K562 (cell line): Measurements from ENCODE around the gene PDE1A. TPM values are rescaled to one million over a fixed set of nuclear protein-coding genes. Genes with fewer than 3 reads are reported as not detected.
A peak's percentile ranks its signal among the peaks of the same experiment; 100 is the strongest.

Experiments used
- ATAC-seq: fragments of 200-7000 bp; cut with Tn5 transposase; 3 replicates; pipeline ENCODE4 v1.9.1; 2020; ENCODE audit warnings: moderate library complexity
- BruUV-seq: library from RNA; stranded (reverse); fragments of 400-500 nt; replicated peaks from 2 replicates; lab custom pipeline; 2021; lab: Mats Ljungman, UMichigan
- CTCF ChIA-PET: fragments of 300-600 bp; formaldehyde crosslinking; extraction: SDS; loops from one replicate; lab custom pipeline; 2021; ENCODE audit warnings: low intra/inter-chr PET ratio; lab: Yijun Ruan, JAX
- POLR2A ChIA-PET: fragments of 300-600, 350-650 bp; sonication (Branson Sonifier 250); formaldehyde crosslinking; extraction: SDS; loops from one replicate; lab custom pipeline; 2021; ENCODE audit warnings: antibody characterized with exemption, inconsistent platforms; lab: Yijun Ruan, JAX
- DNase-seq, 4 experiments: peaks; one replicate each; pipeline versions ENCODE4 v3.0.0 to v3.0.0-alpha.2; 2011 to 2018; ENCODE audit warnings: low spot score in 3 of 4, mixed read lengths in 3 of 4; ENCODE audit errors: extremely low read depth in 1 of 4
- FAIRE-seq: peaks from 2 replicates; lab custom pipeline; 2011; peaks lifted over from hg19 to GRCh38; lab: Jason Lieb, UNC
- H2AFZ ChIP-seq: 2 replicates; pipeline ENCODE4 v1.6.0; 2011; ENCODE audit warnings: low read depth, low read length, control low read depth, inconsistent platforms
- H3K27ac ChIP-seq: fragments of 200-600 bp; 3 replicates; pipeline ENCODE4 v1.8.0; 2011; ENCODE audit warnings: low read depth, mild to moderate bottlenecking, control low read depth, inconsistent platforms, low read length, moderate library complexity, mixed read lengths; ENCODE audit errors: extremely low read depth
- H3K27me3 ChIP-seq, 2 experiments: fragments of 300-600 bp in 1 of 2; 2 replicates in 1 of 2; 3 replicates in 1 of 2; pipeline versions ENCODE4 v1.6.0 to v1.8.0; 2011; ENCODE audit warnings: inconsistent platforms in 2 of 2, low read length in 2 of 2, mild to moderate bottlenecking in 1 of 2, mixed read lengths in 1 of 2, moderate library complexity in 1 of 2; ENCODE audit not compliant: control insufficient read depth in 2 of 2, insufficient read depth in 2 of 2
- H3K36me3 ChIP-seq: fragments of 300-600 bp; 3 replicates; pipeline ENCODE4 v1.8.0; 2011; ENCODE audit warnings: mild to moderate bottlenecking, low read length, inconsistent platforms; ENCODE audit not compliant: control insufficient read depth, insufficient read depth
- H3K4me1 ChIP-seq, 2 experiments: fragments of 200-600 bp in 1 of 2; replicated peaks in 1 of 2; 2 replicates in 1 of 2; 3 replicates in 1 of 2; pipeline versions ENCODE4 v1.5.1 to v1.8.0; 2011; ENCODE audit warnings: inconsistent platforms in 2 of 2, low read length in 2 of 2, mild to moderate bottlenecking in 1 of 2, mixed read lengths in 1 of 2, moderate library complexity in 1 of 2; ENCODE audit not compliant: control insufficient read depth in 2 of 2, insufficient read depth in 2 of 2
- H3K4me2 ChIP-seq: 2 replicates; pipeline ENCODE4 v1.6.1; 2011; ENCODE audit warnings: low read length, control low read depth, inconsistent platforms, mixed read lengths; ENCODE audit not compliant: insufficient read depth
- H3K4me3 ChIP-seq: fragments of 200-600 bp; sonication (generic), shearing (Covaris generic); 2 replicates; pipeline ENCODE4 v1.5.1; 2016; ENCODE audit warnings: control low read depth, inconsistent platforms
- H3K79me2 ChIP-seq: fragments of 200-600 bp; 3 replicates; pipeline ENCODE4 v1.8.0; 2011; ENCODE audit warnings: low read length, inconsistent platforms; ENCODE audit not compliant: control insufficient read depth, insufficient read depth
- H3K9ac ChIP-seq, 2 experiments: 2 replicates each; pipeline versions ENCODE4 v1.6.0 to v1.6.1; 2011; ENCODE audit warnings: low read depth in 2 of 2, low read length in 2 of 2, control low read depth in 1 of 2, inconsistent platforms in 1 of 2, mild to moderate bottlenecking in 1 of 2, mixed read lengths in 1 of 2; ENCODE audit not compliant: insufficient read depth in 1 of 2
- H3K9me1 ChIP-seq: one replicate; pipeline ENCODE4 v1.6.0; 2011; ENCODE audit warnings: inconsistent platforms, mild to moderate bottlenecking, low read length, moderate library complexity; ENCODE audit not compliant: control insufficient read depth, insufficient read depth
- H3K9me3 ChIP-seq: replicated peaks from 2 replicates; pipeline ENCODE4 v1.5.1; 2011; ENCODE audit warnings: low read depth, low read length, inconsistent platforms; ENCODE audit not compliant: control insufficient read depth, insufficient read depth
- H4K20me1 ChIP-seq: replicated peaks from 2 replicates; pipeline ENCODE4 v1.6.1; 2011; ENCODE audit warnings: low read length, inconsistent platforms, mixed read lengths; ENCODE audit not compliant: control insufficient read depth, insufficient read depth
- NFIC ChIP-seq: fragments of 450-650 bp; IDR thresholded peaks from 2 replicates; pipeline ENCODE4 v1.6.1; 2017; ENCODE audit warnings: mild to moderate bottlenecking, inconsistent platforms
- ZNF253 ChIP-seq: fragments of 250-450 bp; sonication (Bioruptor Pico); conservative IDR thresholded peaks from 2 replicates; pipeline ENCODE4 v1.6.1; 2021; ENCODE audit warnings: mild to moderate bottlenecking
- WGBS: fragments of 100-300 bp; shearing (Covaris generic); methylation state at CpG from one replicate; pipeline ENCODE4 v1.1.6; 2016; ENCODE audit warnings: low coverage, mixed read lengths; ENCODE audit not compliant: insufficient coverage; ENCODE audit errors: missing lambda C conversion rate; 5-methylcytosine and 5-hydroxymethylcytosine counted together
- in situ Hi-C: fragments of 300-500 bp; cut with MboI; formaldehyde crosslinking; loops from 4 replicates; pipeline ENCODE4 v1.15.0; 2018; ENCODE audit warnings: inconsistent platforms, mixed read lengths
- intact Hi-C: fragments of 100-400 bp; cut with micrococcal nuclease; formaldehyde crosslinking; loops from 2 replicates; pipeline ENCODE4 v1.14.2; 2022
- polyA plus RNA-seq, 8 experiments: library from polyadenylated mRNA; depleted of rRNA in 4 of 8; stranded (reverse) in 5 of 8; unstranded in 3 of 8; fragments of >200 nt; fragmentation: Nextera tagmentation in 2 of 8; fragmentation: Illumina TruSeq in 1 of 8; extraction: Ambion mirVana in 2 of 8; extraction: Trizol in 1 of 8; gene quantifications; 2 replicates each; pipeline versions ENCODE4 v1.2.1 to v1.2.3, GENCODE V29; 2011 to 2014; ENCODE audit warnings: inconsistent platforms in 1 of 8, missing spikeins in 1 of 8
- total RNA-seq, 7 experiments: library from RNA; depleted of rRNA in 6 of 7; stranded (reverse); fragments of >200 nt in 6 of 7; fragmentation: Illumina TruSeq in 2 of 7; extraction: Trizol in 2 of 7; gene quantifications; 2 replicates each; pipeline versions ENCODE4 v1.2.1 to v1.2.3, GENCODE V29; 2011 to 2021; ENCODE audit warnings: low replicate concordance in 1 of 7
- TF ChIP-seq, protein P1 (sequence below): sonication (generic); formaldehyde crosslinking; IDR thresholded peaks from 2 replicates; pipeline ENCODE4 v1.8.0; 2022; ENCODE audit warnings: mild to moderate bottlenecking, missing genetic modification reagents
- TF ChIP-seq, protein P2 (sequence below): fragments of 450-650 bp; IDR thresholded peaks from 2 replicates; pipeline ENCODE4 v1.6.1; 2016; ENCODE audit warnings: missing biosample characterization, missing genetic modification characterization

The PDE1A gene
- total and polyA plus RNA-seq, 9 of the 15 experiments (the other 6 are each of a cell fraction or from before 2014, with no cell fraction given) = 0.14 to 0.91 (median 0.32) TPM

DNA sequence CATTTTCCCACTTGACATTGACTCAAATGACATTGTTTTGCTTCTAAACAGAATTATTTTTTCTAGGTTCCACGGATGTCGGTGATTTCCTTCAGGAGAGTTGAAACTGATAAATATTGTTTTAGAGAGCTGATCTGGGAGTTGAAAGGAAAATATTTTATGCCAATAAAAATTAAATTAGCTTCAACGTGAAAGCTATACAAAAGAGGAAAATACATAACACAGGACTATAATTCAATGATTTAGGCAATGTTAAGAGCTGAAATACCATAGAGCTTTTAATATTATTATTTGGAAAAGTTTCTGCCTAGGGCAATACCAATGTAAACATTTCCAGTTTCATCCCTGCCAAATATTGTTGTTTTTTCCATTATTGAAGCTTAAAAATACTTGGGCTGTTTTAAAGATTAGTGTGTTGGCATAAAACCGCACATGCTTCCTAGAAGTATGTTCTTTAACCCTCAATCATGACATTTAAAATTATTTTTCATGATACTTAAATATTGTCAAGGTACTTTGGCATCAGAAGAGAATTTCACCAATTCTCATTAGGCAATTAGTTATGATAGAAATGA, 18.6 kb upstream of the PDE1A start:
- no peaks in the 10 kb centered on the region for H3K79me2 ChIP-seq
- in situ Hi-C loops = no loop called here
- ChIA-PET POLR2A (no interaction called here), CTCF (no interaction called here)
- intact Hi-C loops = no loop called here
- FAIRE-seq (no peak), DNase-seq (no peak), ATAC-seq (no peak)
- no peaks in the 10 kb centered on the region for H3K27me3 ChIP-seq
- no peaks in the 10 kb centered on the region for H4K20me1 ChIP-seq
- H3K4me1 ChIP-seq = no peaks in the 10 kb centered on the region
- no peaks in the 10 kb centered on the region for H3K36me3 ChIP-seq
- TF ChIP-seq, protein P1, sequence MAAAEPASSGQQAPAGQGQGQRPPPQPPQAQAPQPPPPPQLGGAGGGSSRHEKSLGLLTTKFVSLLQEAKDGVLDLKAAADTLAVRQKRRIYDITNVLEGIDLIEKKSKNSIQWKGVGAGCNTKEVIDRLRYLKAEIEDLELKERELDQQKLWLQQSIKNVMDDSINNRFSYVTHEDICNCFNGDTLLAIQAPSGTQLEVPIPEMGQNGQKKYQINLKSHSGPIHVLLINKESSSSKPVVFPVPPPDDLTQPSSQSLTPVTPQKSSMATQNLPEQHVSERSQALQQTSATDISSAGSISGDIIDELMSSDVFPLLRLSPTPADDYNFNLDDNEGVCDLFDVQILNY = no peak
- no peak overlapping the region for H3K9ac ChIP-seq
- H2AFZ ChIP-seq = no peak overlapping the region
- H3K9me3 ChIP-seq = no peaks in the 10 kb centered on the region
- H3K4me3 ChIP-seq = no peak overlapping the region
- no peak overlapping the region for H3K27ac ChIP-seq
- no peak overlapping the region for H3K4me2 ChIP-seq
- 0% methylated on average over 4 of the region's 4 CpGs for WGBS
- BruUV-seq = no TSS peak
- H3K9me1 ChIP-seq = no peaks in the 10 kb centered on the region

DNA sequence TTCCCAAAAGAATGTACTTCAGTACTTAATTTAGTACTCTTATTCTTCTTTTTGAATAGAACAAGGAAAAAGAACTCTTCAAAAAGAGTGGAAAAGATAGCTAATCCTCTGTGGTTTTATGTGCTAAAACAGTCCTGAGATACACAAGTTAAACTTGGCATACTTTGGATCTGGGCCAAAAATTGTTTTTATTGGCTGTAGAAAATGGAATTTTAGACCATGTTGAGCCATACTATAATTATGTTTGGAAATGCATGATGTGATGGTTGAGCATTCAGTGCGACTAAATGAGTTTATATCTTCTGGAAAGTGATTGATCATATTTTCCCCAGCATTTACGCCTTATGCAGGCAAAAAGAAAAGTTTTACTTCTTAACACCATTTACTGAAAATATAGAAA, 18.0 kb upstream of the PDE1A start:
- FAIRE-seq = no peak

More for the DNA sequence above, 18.0 kb upstream of the PDE1A start:
- POLR2A ChIA-PET = no interaction called here
- TF ChIP-seq NFIC (peak; percentile 14; the same call in 1 of the 2 replicates), ZNF253 (CRISPR knock-in tag) (no peak)
- TF ChIP-seq, protein P2, sequence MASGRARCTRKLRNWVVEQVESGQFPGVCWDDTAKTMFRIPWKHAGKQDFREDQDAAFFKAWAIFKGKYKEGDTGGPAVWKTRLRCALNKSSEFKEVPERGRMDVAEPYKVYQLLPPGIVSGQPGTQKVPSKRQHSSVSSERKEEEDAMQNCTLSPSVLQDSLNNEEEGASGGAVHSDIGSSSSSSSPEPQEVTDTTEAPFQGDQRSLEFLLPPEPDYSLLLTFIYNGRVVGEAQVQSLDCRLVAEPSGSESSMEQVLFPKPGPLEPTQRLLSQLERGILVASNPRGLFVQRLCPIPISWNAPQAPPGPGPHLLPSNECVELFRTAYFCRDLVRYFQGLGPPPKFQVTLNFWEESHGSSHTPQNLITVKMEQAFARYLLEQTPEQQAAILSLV (tag) = no peak
- TF ChIP-seq, all 486 proteins: peak for 1
- DNase-seq (no peak), ATAC-seq (no peak)
- H3K27ac ChIP-seq = no peak overlapping the region
- no peak overlapping the region for H3K9ac ChIP-seq
- no peaks in the 10 kb centered on the region for H3K4me1 ChIP-seq
- WGBS = 0% methylated on average over 2 of the region's 2 CpGs
- in situ Hi-C loops = no loop called here
- H3K4me2 ChIP-seq = no peak overlapping the region
- BruUV-seq = no TSS peak
- H3K4me3 ChIP-seq = no peak overlapping the region
- no peaks in the 10 kb centered on the region for H3K27me3 ChIP-seq
- no peaks in the 10 kb centered on the region for H4K20me1 ChIP-seq
- H3K36me3 ChIP-seq = no peaks in the 10 kb centered on the region
- H3K9me1 ChIP-seq = no peaks in the 10 kb centered on the region
- H3K79me2 ChIP-seq = no peaks in the 10 kb centered on the region
- intact Hi-C loops = no loop called here
- CTCF ChIA-PET = no interaction called here
- no peak overlapping the region for H2AFZ ChIP-seq
- no peaks in the 10 kb centered on the region for H3K9me3 ChIP-seq
